Neural cell (in vitro differentiated cells): ENCODE data around the gene MPO. TPM values are rescaled to one million over a fixed set of nuclear protein-coding genes. Genes with fewer than 3 reads are reported as not detected.

Experiments used
- H2AFZ ChIP-seq: fragments of 200-600, 300-800 bp; sonication (generic), shearing (Covaris generic); 2 replicates; pipeline ENCODE4 v1.6.0; 2014; ENCODE audit warnings: low read depth, mild to moderate bottlenecking, antibody characterized with exemption, low read length, moderate library complexity
- H3F3A ChIP-seq: fragments of 200-600 bp; shearing (Covaris generic); 2 replicates; pipeline ENCODE4 v1.6.1; 2016; ENCODE audit warnings: mild to moderate bottlenecking, moderate library complexity, mixed read lengths, antibody characterized with exemption, low read length; ENCODE audit not compliant: insufficient read depth, poor library complexity, severe bottlenecking
- H3K27ac ChIP-seq: fragments of 200-600, 300-800 bp; sonication (generic), shearing (Covaris generic); 2 replicates; pipeline ENCODE4 v1.5.1; 2014; ENCODE audit warnings: mild to moderate bottlenecking, low read length, moderate library complexity
- H3K27me3 ChIP-seq: fragments of 300-800, 200-600 bp; sonication (generic), shearing (Covaris generic); 2 replicates; pipeline ENCODE4 v1.6.0; 2014; ENCODE audit warnings: mild to moderate bottlenecking, low read depth, low read length, moderate library complexity; ENCODE audit not compliant: insufficient read depth
- H3K36me3 ChIP-seq: fragments of 300-800, 200-600 bp; sonication (generic), shearing (Covaris generic); 2 replicates; pipeline ENCODE4 v1.5.1; 2014; ENCODE audit warnings: mild to moderate bottlenecking, antibody characterized with exemption, low read length, moderate library complexity; ENCODE audit not compliant: insufficient read depth
- H3K4me2 ChIP-seq: fragments of 300-800, 200-600 bp; sonication (generic), shearing (Covaris generic); 2 replicates; pipeline ENCODE4 v1.6.0; 2014; ENCODE audit warnings: mild to moderate bottlenecking, low read length
- H3K4me3 ChIP-seq: fragments of 300-800, 200-600 bp; sonication (generic), shearing (Covaris generic); 2 replicates; pipeline ENCODE4 v1.5.1; 2014; ENCODE audit warnings: mild to moderate bottlenecking, low read length, moderate library complexity
- H3K79me2 ChIP-seq: fragments of 200-600 bp; shearing (Covaris generic); replicated peaks from 2 replicates; pipeline ENCODE4 v1.6.0; 2014; ENCODE audit warnings: mild to moderate bottlenecking, low read length, moderate library complexity; ENCODE audit not compliant: insufficient read depth
- H3K9ac ChIP-seq: fragments of 300-800, 200-600 bp; sonication (generic), shearing (Covaris generic); 2 replicates; pipeline ENCODE4 v1.6.1; 2016; ENCODE audit warnings: mild to moderate bottlenecking, low read length, mixed read lengths
- H3K9me2 ChIP-seq: fragments of 200-600 bp; shearing (Covaris generic); 2 replicates; pipeline ENCODE4 v1.6.1; 2016; ENCODE audit warnings: mild to moderate bottlenecking, low read length, mixed read lengths; ENCODE audit not compliant: insufficient read depth
- H3K9me3 ChIP-seq: fragments of 200-600, 300-800 bp; sonication (generic), shearing (Covaris generic); 2 replicates; pipeline ENCODE4 v1.6.1; 2016; ENCODE audit warnings: mild to moderate bottlenecking, mixed run types, low read length, moderate library complexity, mixed read lengths
- H4K20me1 ChIP-seq: fragments of 200-600 bp; shearing (Covaris generic); 2 replicates; pipeline ENCODE4 v1.6.1; 2016; ENCODE audit warnings: mild to moderate bottlenecking, mixed run types; ENCODE audit not compliant: insufficient read depth
- CTCF ChIP-seq: fragments of 450-650 bp; IDR thresholded peaks from 2 replicates; pipeline ENCODE4 v1.5.1; 2014; ENCODE audit warnings: antibody characterized with exemption, mild to moderate bottlenecking, moderate library complexity; ENCODE audit not compliant: poor library complexity, severe bottlenecking
- EP300 ChIP-seq: fragments of 450-650 bp; conservative IDR thresholded peaks from 2 replicates; pipeline ENCODE4 v1.6.1; 2014; ENCODE audit warnings: antibody characterized with exemption, mild to moderate bottlenecking, moderate library complexity; ENCODE audit not compliant: poor library complexity, severe bottlenecking
- EZH2 ChIP-seq: fragments of 200-600, 300-800 bp; shearing (Covaris generic), sonication (generic); IDR thresholded peaks from 2 replicates; pipeline ENCODE4 v1.6.1; 2014; ENCODE audit warnings: antibody characterized with exemption, low read length, borderline replicate concordance, mild to moderate bottlenecking; ENCODE audit not compliant: insufficient read depth, poor library complexity, severe bottlenecking
- MXI1 ChIP-seq: fragments of 450-650 bp; conservative IDR thresholded peaks from 2 replicates; pipeline ENCODE4 v1.6.1; 2014; ENCODE audit warnings: antibody characterized with exemption, mild to moderate bottlenecking; ENCODE audit not compliant: poor library complexity, severe bottlenecking
- POLR2AphosphoS5 ChIP-seq: IDR thresholded peaks from 2 replicates; pipeline ENCODE4 v1.6.1; 2012
- RAD21 ChIP-seq: fragments of 450-650 bp; conservative IDR thresholded peaks from 2 replicates; pipeline ENCODE4 v1.6.1; 2014; ENCODE audit warnings: antibody characterized with exemption, mild to moderate bottlenecking, moderate library complexity
- SMC3 ChIP-seq: fragments of 450-650 bp; conservative IDR thresholded peaks from 2 replicates; pipeline ENCODE4 v1.6.1; 2014; ENCODE audit warnings: antibody characterized with exemption, mild to moderate bottlenecking, moderate library complexity; ENCODE audit not compliant: poor library complexity
- TAF1 ChIP-seq: IDR thresholded peaks from 2 replicates; pipeline ENCODE4 v1.6.1; 2012; ENCODE audit warnings: low read depth
- polyA plus RNA-seq: library from polyadenylated mRNA; depleted of rRNA; stranded (reverse); fragments of >200 nt; gene quantifications from 2 replicates; pipeline ENCODE4 v1.2.3, GENCODE V29; 2014
- TF ChIP-seq, protein P1 (sequence below): IDR thresholded peaks from 2 replicates; pipeline ENCODE4 v1.6.1; 2012; ENCODE audit warnings: borderline replicate concordance

Gene MPO
- polyA plus RNA-seq, 1 donor from 2014 or later, result not detected

DNA sequence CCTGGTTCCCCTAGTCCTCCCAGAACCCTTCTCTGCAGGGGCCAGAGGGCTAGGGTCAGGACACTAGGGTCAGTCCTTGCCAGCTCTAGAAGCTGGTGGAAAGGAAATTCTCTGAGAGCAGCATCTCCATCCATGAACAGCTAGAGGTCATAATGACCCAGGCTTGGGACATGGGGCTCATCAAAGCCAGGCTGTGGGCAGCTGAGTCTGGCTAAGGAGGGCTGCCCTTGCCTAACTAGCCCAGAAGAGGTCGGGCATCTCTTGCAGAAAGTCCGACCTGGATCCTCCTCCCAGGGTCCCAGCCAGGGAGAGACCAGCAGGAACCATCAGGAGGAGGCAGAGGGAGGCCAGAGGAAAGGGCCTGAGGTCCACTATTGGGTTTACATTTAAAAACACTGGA, 4.3 kb downstream of the MPO start:
- Histone ChIP-seq H3K27me3 (no peaks in the 10 kb centered on the region), H3K9me3 (no peaks in the 10 kb centered on the region), H3K27ac (no peak overlapping the region), H4K20me1 (no peaks in the 10 kb centered on the region), H3K4me3 (no peak overlapping the region), H3K9ac (no peak overlapping the region), H3K79me2 (no peaks in the 10 kb centered on the region), H3F3A (no peaks in the 10 kb centered on the region), H3K36me3 (no peaks in the 10 kb centered on the region), H3K9me2 (no peaks in the 10 kb centered on the region), H2AFZ (no peak overlapping the region), H3K4me2 (no peak overlapping the region)
- TF ChIP-seq SMC3 (no peak), POLR2AphosphoS5 (no peak), EP300 (no peak), MXI1 (no peak), TAF1 (no peak), CTCF (no peak), RAD21 (no peak), EZH2 (no peak)
- TF ChIP-seq, protein P1, sequence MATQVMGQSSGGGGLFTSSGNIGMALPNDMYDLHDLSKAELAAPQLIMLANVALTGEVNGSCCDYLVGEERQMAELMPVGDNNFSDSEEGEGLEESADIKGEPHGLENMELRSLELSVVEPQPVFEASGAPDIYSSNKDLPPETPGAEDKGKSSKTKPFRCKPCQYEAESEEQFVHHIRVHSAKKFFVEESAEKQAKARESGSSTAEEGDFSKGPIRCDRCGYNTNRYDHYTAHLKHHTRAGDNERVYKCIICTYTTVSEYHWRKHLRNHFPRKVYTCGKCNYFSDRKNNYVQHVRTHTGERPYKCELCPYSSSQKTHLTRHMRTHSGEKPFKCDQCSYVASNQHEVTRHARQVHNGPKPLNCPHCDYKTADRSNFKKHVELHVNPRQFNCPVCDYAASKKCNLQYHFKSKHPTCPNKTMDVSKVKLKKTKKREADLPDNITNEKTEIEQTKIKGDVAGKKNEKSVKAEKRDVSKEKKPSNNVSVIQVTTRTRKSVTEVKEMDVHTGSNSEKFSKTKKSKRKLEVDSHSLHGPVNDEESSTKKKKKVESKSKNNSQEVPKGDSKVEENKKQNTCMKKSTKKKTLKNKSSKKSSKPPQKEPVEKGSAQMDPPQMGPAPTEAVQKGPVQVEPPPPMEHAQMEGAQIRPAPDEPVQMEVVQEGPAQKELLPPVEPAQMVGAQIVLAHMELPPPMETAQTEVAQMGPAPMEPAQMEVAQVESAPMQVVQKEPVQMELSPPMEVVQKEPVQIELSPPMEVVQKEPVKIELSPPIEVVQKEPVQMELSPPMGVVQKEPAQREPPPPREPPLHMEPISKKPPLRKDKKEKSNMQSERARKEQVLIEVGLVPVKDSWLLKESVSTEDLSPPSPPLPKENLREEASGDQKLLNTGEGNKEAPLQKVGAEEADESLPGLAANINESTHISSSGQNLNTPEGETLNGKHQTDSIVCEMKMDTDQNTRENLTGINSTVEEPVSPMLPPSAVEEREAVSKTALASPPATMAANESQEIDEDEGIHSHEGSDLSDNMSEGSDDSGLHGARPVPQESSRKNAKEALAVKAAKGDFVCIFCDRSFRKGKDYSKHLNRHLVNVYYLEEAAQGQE, result no peak

DNA sequence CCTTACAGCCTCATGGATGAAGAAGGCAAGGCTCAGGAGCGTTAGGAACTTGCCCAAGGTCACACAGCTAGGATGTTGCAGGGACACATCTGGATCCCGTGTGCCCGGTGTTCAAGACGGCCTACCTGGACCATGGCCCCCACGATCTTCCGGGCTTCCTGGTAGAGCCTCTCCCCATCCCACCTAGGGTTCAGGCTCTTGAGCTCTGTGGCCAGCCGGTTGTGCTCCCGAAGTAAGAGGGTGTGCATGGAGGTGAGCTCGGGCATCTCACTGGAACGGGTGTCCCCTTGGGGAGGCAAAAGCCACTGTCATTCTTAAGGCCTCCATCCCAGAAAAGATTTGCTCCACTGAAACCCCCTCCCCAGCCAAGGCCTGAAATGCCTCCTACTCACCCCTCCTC, 5.3 kb downstream of the MPO start:
- Histone ChIP-seq H3K9me2 (no peaks in the 10 kb centered on the region), H3K79me2 (no peaks in the 10 kb centered on the region), H3K4me2 (no peak overlapping the region), H2AFZ (no peak overlapping the region), H3K27ac (no peak overlapping the region), H3K4me3 (no peak overlapping the region), H3K9me3 (no peaks in the 10 kb centered on the region), H4K20me1 (no peaks in the 10 kb centered on the region), H3F3A (no peaks in the 10 kb centered on the region), H3K36me3 (no peaks in the 10 kb centered on the region), H3K9ac (no peak overlapping the region), H3K27me3 (no peaks in the 10 kb centered on the region)
- TF ChIP-seq EP300 (no peak), EZH2 (no peak), CTCF (no peak), MXI1 (no peak), TAF1 (no peak), RAD21 (no peak), POLR2AphosphoS5 (no peak), SMC3 (no peak)
- TF ChIP-seq, protein P1, result no peak
